GM12865 (cell line): ENCODE results near the gene IQCK.

ENCODE experiments used
- DNase-seq: peaks from one replicate; pipeline ENCODE4 v3.0.0; 2010; ENCODE audit warnings: low read depth
- H3K4me3 ChIP-seq: 2 replicates; pipeline ENCODE4 v1.5.1; 2011; ENCODE audit warnings: mild to moderate bottlenecking, low read depth, low read length, control low read depth
- CTCF ChIP-seq: IDR thresholded peaks from 2 replicates; pipeline ENCODE4 v1.5.1; 2011; ENCODE audit warnings: low read length, control low read depth, low read depth, inconsistent platforms; ENCODE audit not compliant: insufficient read depth; ENCODE audit errors: missing control alignments

IQCK gene

DNA sequence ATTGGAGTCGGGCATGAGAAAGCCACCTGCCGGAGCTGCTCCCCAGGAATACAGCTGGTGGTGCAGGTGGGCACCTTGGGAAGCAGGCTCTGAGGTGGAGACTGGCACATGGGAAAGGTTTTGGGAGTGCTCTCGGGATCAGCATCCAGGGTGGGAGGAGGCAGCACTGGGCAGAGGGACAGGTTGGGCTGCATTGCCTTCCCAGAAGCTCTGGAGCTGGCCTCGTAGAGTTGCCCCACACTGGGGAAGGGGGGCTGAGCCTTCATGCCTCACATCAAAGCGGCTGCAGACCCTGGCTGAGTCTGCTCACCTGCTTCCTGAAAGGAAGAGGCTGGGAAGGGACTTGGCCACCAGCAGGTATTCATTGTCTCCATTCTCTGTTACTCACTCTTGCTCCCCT is 180.1 kb downstream of the IQCK start:
- no peak overlapping the region for H3K4me3 ChIP-seq
- DNase-seq = no peak
- TF ChIP-seq CTCF = no peak

- DNase-seq = peak; percentile 63
- H3K4me3 ChIP-seq = no peak overlapping the region
- peak; percentile 77 for TF ChIP-seq CTCF
Observed at GRCh38 chr16:19898924-19899604, 181.0 kb downstream of the IQCK start.

GRCh38 chr16:19899605-19899955 is 181.5 kb downstream of the IQCK start:
- no peak for DNase-seq
- TF ChIP-seq CTCF = no peak
- H3K4me3 ChIP-seq = no peak overlapping the region

DNA sequence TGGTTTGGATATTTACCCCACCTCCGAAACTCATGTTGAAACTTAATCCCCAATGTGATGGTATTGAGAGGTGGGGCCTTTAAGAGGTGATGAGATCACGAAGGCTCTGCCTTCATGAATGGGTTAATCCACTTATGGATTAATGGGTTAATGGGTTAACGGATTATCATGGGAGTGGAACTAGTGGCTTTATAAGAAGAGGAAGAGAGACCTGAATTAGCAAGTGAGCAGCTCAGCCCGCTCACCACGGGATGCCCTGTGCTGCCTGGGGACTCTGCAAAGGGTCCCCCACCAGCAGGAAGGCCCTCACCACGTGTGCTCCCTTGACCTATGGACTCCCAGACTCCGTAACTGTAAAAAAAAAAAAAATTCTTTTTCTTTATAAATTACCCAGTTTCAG is 183.1 kb downstream of the IQCK start:
- no peak for DNase-seq
- TF ChIP-seq CTCF = no peak
- no peak overlapping the region for H3K4me3 ChIP-seq

GRCh38 chr16:19907161-19907992 is 189.3 kb downstream of the IQCK start:
- peak; percentile 98 for TF ChIP-seq CTCF
- peak; percentile 77 for DNase-seq
- H3K4me3 ChIP-seq = no peak overlapping the region
